Eye (tissue), 1 donor: Measurements from ENCODE around the gene PTPRU.

Experiments used
- DNase-seq: peaks from one replicate; pipeline ENCODE4 v3.0.0-alpha.2; 2015

PTPRU gene

DNA sequence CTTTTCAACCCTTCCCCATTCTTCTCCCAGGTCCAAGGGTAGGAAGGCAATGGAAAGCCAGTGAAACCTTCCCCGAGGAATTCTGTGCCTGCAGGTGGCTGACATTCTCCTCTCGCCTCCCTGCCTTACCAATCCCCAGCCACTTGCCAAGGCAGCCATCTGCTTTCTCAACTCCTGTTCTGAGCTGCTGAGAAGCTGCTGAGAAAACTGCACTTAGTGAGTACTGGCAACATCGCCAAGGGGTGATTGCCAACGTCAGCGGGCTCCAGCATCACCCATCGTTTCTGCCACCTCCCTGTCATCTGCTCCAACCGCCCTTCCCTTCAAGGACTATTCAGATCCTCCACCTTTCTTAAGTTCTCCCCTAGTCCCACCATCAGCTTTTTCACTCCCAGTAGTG, 106.0 kb downstream of the PTPRU start:
- DNase-seq: no peak

DNA sequence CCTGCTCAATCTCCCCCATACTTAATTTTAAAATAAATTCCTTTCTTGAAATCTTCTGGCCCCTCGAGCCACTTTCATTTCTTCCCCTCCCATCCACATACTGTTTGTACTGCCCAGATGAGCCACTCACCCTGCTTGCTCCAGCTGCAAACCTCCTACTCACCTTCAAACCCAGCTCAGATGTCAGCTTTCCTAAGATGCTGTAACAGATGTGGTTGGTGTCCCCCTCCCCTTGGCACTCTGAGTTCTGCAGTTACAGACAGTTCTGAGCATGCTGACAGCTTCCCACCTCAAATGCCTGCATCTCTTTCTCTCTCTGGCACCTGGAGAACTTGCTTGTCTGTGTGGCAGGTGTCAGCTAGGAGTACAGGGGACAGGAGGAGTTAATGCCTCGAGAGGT, 106.7 kb downstream of the PTPRU start:
- DNase-seq: no peak

DNA sequence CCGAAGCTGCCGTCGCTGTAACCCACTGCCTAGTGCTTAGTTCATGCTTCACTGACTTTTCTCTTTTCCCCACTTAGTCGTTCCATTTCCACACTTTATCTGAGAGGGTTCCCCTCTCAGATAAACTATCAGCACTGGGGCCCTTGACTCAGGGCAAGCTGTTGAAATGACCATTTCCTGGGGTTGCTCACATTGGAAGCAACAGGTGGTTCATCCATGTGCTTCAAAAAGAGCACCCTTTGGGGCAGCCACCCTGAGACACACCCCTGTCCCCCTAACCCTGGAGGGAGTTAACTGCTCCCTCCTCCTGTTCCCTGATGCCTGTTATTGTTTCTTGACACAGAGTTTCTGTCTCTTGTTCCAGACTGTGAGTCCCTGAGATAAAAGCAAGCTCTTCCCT, 107.2 kb downstream of the PTPRU start:
- no peak for DNase-seq

DNA sequence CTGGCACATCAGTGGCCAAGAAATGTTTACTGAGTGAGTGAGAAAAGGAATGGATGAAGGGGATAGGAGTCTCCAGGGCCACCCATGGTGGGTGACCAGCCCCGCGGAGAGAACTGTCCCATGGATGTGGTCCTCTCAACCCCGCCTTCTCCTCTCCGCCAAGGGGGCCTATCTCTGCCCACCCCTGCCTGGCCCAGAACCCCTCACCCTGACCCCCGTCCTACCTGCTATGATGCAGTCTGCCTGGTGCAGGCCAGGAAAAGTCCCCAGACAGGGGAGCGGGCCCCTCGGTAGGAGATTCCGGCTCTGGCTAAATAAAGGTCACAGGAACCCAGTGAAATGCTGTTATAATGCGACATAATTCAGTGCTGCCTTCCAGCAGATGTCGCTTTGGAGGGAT, 107.6 kb downstream of the PTPRU start:
- no peak for DNase-seq

DNA sequence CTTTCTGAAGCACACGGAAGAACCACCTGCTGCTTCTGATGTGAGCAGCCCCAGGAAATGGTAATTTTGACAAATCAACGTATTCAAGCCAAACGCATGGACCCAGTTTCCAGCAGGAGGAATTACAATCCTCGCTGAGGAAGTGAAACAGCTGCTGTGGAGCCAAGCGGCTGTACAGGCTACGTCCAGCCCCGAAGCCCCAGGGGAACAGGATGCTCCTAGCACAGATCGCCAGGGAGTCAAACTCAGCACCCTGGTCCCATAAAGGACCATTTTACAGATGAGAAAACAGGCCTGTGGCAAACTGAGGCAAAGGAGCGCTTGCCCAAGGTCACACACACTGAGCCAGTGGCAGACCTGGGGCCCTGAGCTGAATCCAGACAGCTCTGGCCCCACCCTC, 108.0 kb downstream of the PTPRU start:
- DNase-seq: peak; percentile 38

DNA sequence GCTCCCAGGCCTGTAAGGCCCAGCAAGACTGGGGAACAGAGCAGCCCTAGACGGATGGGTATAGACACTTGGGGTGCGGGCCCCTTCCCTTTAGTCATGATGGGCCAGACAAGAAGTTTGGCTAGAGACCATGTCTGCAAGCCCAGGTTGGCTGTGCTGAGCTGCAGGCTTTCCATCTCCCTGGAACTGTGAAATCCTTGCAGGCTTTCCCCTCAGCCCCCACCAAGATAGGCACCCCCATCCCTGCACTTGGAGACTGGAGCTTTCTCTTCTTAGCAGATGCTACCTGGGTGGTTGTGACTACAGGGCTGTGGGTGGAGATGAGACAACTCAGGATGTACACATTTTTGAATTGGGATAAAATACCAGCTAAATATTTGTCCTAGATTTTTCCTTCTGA, 110.3 kb downstream of the PTPRU start:
- DNase-seq: no peak

DNA sequence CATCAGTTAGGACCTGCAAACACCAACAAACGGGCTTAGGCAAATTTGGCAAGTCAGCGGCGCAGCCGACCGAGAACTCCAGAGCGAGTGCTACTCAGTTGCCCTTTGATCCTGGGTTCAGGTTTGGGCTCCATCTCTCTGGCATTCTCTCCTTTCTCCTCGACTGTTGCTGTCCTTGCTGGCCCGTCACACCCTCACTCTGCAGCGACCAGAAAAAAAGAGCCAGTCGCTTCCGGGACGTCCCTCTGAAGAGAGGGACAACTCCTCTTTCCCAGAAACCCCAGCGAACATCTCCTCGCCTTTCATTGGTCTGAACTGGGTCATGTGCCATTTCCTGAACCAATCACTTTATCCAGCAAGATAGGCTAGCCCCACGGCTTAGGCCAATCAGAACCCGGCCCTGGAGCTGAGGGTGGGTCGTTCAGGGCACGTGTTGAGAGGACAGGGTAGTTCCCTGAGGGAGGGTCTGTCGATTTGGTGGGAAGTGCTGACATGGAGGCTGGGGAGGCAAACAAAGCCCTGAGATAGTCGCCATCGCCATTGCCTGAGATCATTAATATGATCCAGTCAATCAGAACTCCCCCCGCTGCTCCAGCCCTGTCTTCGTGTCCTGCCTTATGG, 113.7 kb downstream of the PTPRU start:
- no peak for DNase-seq

DNA sequence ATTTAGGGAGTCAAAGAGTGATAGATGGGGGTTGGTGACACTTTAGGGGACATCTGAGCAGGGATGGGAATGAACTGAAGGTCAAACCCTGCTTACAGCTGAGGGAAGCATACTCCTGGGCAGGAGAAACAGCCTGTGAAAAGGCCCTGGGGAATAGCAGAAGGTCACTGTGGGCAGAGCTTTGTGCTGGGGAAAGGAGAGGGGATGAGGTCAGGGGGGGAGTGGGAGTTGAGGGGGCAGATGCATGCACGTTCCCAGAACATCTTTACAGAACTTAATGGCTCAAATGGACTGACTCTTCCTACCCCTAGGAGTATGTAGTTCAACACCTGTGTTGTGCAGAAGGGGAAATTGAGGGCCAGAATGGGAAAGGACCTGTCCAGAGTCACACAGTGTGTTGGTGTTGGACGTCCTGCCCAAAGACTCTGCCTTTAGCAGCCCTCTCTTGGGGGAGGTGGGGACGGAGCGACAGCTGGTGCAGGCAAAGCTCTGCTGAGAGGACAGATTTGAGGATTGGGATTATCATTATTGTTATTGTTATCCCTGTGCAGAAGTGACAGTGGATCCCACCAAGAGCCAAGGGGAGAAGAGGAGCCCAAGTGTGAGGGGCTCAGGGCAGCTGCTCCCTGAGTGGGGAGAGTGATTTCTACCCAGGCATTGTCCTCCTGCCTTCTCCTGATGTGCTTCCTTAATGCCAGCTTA, 116.5 kb downstream of the PTPRU start:
- no peak for DNase-seq

DNA sequence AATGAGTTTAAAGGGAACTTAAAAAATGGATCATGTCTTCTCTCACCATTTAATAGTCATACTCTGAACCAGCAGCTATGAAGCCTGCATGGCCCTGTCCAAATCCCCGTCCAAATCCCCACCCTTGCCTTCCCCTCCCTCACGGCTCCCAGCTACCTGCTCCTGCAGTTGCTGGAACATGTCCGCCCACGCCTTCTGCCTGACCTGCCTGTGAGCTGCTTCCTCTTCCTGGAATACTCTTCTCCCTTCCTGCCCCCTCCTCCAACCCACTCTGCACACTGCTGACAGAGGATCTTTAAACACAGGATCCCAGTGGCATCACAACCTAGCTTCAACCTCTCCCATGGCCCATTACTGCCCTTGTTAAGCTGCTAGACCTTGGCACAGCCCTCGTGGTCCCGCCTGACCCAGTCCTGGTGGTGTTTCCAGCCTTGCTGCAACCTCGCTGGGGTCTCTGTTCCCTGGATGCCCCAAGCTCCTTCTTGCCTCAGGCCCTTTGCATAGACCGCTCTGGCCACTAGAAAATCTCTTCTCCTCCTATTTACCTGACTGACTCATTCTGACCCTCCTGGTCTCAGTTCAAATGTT, 118.3 kb downstream of the PTPRU start:
- no peak for DNase-seq

DNA sequence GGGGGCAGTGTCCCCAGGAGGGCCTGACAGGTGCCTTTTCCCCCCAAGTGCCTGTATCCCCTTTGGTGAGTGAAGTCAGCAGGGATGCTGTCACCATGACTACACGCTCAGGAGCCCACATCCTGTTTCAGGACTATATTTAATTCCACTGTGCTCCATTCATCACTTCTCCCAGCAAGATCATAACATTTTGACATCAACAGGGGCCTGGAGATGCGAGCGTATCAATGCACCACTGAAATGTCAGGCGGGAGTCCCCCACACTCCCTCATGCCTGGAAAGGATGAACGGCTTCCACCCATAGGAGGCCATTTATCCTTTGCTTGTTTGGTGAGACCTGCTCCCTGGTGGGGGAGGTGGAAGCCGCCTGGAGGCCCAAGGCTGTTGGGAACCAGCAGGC, 119.1 kb downstream of the PTPRU start:
- no peak for DNase-seq

DNA sequence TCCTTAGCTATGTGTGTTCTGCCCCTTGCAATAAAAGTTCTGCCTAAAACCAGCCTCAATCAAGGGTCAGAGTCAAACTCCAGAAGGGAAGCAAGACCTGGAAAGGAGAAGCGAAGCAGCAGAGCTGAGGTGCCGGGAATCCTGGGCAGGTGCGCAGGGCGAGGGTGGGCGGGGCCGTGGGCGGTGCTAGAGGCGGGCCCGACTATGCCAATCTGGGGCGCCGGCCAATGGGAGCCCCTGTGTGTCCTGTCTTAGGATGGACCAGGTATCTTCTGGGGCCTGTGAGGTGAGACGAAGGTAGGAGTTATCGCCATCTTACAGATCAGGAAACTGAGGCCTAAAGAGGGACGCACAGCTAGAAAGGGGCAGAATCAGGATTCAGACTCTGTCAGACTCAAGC, 120.3 kb downstream of the PTPRU start:
- DNase-seq: no peak

DNA sequence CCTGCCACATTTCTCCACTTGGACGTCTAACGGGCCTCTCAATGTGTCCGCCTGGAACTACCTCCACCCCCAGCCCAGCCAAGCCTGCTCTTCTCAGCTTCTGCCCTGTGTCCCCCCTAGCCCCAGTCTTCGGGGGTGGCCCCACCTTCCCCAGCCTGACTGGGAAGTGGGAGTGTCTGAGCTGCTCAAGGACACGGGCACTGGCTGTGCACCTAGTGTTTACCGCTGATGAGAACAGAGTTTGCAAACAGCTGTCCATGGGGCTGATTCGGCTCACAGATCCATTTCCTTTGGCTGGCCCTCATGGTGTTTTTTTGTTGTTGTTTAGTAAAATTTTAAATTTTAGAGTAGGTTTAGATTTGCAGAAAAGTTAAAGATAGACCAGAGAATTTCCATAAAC, 121.1 kb downstream of the PTPRU start:
- DNase-seq: no peak

DNA sequence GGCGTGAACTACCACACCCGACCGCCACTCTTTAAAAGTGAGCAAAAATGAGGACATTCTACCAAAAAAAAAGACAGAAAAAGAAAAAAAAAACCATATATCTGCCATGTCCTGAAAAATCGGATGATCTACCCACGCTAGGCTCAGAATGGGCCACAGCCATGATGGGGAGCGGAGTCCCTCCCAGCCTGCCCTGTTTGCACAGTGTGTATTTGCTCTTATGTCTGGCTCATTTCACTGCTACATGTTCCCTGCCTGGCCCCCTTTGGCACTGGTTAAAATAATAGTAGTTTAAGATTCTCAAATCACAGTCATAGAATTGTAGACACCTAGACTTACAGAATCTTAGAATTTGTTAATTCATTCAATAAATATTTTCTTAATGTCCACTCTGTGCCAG, 121.9 kb downstream of the PTPRU start:
- no peak for DNase-seq

DNA sequence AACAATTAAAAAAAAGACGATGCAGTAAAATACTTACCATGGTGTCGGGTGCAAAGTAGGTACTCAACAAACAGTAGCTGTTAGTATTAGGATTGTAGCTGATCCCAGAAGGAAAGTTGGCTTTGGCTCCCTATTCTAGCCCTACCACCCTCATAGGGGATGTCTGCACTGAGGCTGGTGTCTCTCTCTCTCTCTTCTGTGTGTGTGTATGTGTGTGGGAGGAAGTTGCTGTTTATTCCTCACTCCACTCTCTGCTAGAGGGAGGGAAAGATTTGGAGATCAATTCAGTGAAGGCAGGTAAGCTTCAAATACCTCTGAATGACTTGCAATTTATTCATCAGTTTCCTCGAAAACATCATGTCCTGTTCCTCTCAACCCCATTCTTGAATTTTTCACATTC, 124.4 kb downstream of the PTPRU start:
- DNase-seq: no peak

DNA sequence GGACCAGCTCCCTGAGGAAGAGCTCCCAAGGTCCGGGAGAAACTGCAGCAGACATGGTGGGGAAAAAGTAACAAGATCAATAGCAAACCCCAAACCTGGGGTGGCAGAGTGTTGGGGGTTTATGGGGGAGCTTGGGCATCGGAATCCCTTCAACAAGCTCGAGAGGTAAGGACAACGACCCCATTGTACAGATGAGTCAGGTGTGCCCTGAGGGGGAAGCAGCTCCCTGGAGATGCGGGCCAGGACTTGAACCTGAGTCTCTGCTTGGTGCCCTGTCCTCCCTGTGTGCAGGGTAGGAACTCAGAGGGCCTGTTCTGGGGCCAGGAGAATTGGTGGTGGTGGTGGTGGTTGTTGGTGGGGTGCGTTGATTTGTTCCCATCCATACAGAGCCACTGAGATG, 125.4 kb downstream of the PTPRU start:
- DNase-seq: no peak

DNA sequence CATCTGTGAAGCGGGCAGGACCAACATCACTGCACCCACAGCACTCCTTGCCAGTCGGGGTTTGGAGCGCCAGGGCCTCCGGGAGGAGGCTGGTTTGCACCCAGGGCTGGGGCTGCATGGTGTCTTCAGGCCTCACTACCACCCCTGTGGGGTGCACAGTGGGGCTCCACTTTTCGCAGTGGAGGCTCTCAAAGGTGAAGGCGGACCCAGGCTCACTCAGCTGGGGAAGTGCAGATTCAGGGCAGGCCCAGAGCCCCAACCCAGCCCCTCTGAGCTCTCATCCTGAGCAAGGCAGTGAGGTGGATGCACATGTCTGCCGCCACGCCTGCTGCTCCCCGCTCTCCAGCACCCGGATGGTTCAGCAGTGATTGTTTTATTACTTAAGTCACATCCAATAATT, 125.8 kb downstream of the PTPRU start:
- DNase-seq: no peak

DNA sequence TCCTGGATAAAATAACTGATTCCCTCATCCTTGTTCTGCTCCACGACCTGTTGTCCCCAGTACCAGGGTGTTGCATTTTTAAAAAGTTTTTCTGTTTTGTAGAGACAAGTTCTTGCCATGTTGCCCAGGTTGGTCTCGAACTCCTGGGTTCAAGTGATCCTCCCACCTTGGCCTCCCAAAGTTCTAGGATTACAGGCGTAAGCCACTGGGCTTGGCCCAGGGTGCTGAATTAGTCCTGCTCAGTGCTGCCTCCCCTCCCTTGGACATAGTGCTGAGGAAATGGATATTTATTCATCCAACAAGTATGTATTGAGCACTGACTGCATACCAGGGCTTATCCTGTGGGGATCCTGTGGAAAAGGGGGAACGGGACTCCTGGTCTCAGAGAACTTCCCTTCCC, 126.4 kb downstream of the PTPRU start:
- DNase-seq: no peak

DNA sequence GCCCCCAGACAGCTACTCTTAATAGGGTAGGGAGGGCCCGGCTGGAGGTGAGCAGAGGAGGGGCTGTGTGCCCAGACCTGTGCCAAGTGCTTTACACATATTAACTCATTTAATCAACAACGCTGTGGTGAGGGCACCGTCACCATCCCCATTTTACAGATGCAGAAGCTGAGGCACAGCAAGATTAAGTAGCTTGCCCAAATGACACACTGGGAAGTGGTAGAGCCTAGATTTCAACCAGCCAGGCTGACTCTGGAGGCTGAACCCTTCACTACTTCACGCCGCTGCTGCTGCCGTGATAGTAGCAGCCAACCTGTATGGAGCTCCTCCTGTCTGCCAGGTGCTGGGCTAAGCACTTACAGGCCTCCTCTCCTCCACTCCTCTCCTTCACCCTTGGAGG, 127.2 kb downstream of the PTPRU start:
- DNase-seq: no peak

DNA sequence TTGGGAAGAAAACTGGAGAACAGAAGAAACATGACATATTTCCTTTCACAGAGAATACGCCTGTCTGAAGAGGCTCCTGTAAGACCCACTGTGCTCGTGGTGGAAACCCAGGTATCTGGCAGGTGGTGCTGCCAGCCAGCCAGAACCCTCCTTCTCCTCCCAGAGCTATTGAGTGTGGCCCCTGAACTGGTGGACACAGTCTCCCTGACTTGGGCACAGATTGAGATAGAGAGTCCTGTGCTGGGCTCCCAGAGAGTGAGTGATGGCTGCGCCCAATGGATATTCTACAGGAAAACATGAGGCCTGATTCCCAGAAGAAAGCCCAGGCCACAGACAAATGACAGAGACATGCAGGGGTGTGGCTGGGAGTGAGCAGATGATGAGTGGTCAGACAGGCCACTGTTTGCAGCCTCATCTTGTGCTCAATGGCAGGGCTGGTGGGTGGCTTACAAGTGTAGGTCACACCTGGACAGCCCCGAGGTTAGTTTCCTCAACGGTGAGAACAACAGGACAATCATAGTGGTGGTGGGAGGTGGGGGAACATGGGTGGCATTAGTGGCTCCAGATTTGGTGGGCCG, 127.9 kb downstream of the PTPRU start:
- DNase-seq: no peak

DNA sequence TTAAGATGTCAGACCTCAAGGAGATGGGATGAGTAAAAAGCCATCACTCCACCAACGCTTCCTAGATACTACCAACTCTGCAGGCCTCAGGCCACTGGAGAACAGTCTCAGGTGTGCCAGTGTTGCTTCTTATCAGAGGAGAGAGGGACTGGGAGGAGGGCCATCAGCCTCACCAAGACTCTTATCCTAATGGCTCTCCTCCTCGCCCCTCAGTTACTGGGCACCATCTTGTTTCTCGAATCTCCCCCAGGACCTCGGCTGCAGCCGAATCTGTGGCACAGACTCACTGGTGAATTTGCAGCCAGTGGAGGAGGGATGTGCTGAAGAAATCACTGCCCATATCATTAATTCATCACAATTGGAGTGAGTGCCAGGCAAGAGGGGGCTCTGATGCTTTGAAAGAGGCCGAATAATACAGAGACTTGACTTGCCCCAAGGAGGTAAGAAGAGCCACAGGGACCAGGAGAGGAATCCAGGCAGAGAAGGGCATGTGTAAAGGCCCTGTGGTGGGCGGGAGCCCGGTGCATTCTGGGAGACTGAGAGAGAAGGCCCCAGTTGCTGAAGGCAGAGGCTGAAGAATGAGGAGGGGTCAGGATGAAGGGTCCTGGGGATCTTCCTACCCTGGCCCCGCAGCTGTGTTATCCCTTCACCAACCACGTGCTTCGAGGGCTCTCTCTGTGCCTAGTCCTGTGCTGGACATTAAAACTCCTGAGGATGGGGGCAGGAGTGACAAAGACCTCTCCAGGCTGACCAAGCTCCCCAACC, 129.8 kb downstream of the PTPRU start:
- DNase-seq: no peak

DNA sequence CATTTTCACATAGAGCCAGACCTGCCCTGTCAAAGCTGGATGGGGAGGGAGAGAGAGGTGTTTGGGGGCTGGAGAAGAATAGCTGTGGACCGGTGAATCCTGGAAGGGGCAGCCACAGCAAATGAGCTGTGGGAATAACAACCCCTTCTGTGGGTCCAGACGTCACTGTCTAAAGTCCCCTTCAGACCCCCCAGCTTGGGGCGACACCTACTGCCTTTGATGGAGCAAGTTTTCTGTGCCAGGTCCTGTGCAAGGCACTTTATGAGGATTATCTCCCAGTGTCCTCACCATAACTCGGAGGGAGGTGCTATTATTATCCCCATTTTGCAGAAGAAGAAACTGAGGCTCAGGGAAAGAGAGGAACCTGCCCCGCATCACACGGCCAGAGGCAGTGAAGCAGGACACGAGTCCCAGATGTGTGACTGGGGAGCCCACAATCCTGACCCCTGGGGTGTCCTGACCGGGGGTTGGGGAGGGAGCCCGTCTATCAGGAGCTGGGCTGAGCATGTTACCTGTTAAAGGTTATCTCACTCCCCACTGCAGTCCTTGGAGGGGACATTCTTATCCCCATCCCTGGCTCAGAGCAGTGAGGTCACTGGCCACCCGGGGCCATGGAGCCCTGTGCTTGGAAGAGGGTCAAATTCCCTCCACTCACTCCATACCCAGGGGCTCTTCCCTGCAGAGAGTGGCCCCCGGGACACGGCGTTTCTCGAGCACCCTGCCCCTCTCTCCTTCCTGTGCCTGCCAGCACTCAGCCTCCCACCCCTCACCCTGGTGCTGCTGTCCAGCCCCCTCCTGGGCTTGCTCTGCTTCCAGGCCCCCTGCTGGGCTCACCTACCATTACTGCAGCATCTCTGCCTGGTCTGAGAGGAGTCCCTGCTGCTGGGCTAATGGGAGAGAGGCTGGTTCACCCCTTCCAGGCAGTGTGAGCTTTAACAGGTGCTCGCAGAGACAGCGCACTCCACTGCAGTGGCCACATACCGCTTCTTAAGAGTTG, 132.9 kb downstream of the PTPRU start:
- no peak for DNase-seq

DNA sequence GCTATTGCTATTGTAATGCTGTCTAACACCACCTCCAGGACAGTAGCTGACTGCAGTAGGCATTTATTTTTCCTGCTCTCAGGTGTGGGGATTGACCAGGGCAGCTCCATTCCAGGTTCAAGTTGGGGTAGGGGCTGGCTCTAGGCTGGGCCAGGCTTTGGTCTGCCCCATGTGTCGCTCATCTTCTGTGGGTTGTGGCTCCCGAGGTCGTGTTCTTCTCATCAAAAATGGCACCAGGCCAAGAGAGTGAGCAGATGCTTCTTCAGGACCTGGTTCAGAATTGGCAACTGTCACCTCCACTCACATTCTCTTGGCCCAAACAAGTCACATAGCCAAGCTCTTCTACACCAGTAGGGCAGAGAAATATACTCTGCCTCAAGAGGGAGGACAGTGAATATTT, 133.7 kb downstream of the PTPRU start:
- no peak for DNase-seq
